Measurements from ENCODE around the gene SMARCAD1. TPM values are rescaled to one million over a fixed set of nuclear protein-coding genes. Genes with fewer than 3 reads are reported as not detected.

SMARCAD1 gene, protein sequence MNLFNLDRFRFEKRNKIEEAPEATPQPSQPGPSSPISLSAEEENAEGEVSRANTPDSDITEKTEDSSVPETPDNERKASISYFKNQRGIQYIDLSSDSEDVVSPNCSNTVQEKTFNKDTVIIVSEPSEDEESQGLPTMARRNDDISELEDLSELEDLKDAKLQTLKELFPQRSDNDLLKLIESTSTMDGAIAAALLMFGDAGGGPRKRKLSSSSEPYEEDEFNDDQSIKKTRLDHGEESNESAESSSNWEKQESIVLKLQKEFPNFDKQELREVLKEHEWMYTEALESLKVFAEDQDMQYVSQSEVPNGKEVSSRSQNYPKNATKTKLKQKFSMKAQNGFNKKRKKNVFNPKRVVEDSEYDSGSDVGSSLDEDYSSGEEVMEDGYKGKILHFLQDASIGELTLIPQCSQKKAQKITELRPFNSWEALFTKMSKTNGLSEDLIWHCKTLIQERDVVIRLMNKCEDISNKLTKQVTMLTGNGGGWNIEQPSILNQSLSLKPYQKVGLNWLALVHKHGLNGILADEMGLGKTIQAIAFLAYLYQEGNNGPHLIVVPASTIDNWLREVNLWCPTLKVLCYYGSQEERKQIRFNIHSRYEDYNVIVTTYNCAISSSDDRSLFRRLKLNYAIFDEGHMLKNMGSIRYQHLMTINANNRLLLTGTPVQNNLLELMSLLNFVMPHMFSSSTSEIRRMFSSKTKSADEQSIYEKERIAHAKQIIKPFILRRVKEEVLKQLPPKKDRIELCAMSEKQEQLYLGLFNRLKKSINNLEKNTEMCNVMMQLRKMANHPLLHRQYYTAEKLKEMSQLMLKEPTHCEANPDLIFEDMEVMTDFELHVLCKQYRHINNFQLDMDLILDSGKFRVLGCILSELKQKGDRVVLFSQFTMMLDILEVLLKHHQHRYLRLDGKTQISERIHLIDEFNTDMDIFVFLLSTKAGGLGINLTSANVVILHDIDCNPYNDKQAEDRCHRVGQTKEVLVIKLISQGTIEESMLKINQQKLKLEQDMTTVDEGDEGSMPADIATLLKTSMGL
- 10 to 100 TPM in 11 of 12 donors, not detected in 1; 26.2 to 54.5 (median 36.6) TPM for polyA plus RNA-seq (ENCODE audit: insufficient read length in 12 of 12)
- long read RNA-seq, donor 1, partial matches to known transcripts: 23 of 23 reads
- long read RNA-seq, donor 1, other reads (novel, unspliced or antisense): 0 of 23 reads
- long read RNA-seq, donor 2, full-length matches to known transcripts: 4 of 19 reads
- long read RNA-seq, donor 2, partial matches to known transcripts: 15 of 19 reads
- long read RNA-seq, donor 2, other reads (novel, unspliced or antisense): 0 of 19 reads
- long read RNA-seq, donor 3, full-length matches to known transcripts: 1 of 1 reads
- long read RNA-seq, donor 3, partial matches to known transcripts: 0 of 1 reads
- long read RNA-seq, donor 3, other reads (novel, unspliced or antisense): 0 of 1 reads
- long read RNA-seq, donor 4: 0 reads
- long read RNA-seq, donor 5, full-length matches to known transcripts: 1 of 1 reads
- long read RNA-seq, donor 5, partial matches to known transcripts: 0 of 1 reads
- long read RNA-seq, donor 5, other reads (novel, unspliced or antisense): 0 of 1 reads
- long read RNA-seq, donor 6, full-length matches to known transcripts: 1 of 1 reads
- long read RNA-seq, donor 6, partial matches to known transcripts: 0 of 1 reads
- long read RNA-seq, donor 6, other reads (novel, unspliced or antisense): 0 of 1 reads
- long read RNA-seq, donor 7, full-length matches to known transcripts: 1 of 1 reads
- long read RNA-seq, donor 7, partial matches to known transcripts: 0 of 1 reads
- long read RNA-seq, donor 7, other reads (novel, unspliced or antisense): 0 of 1 reads
- long read RNA-seq, donor 8, full-length matches to known transcripts: 3 of 3 reads
- long read RNA-seq, donor 8, partial matches to known transcripts: 0 of 3 reads
- long read RNA-seq, donor 8, other reads (novel, unspliced or antisense): 0 of 3 reads
- long read RNA-seq, donor 9: 0 reads
- long read RNA-seq, donor 10, full-length matches to known transcripts: 2 of 2 reads
- long read RNA-seq, donor 10, partial matches to known transcripts: 0 of 2 reads
- long read RNA-seq, donor 10, other reads (novel, unspliced or antisense): 0 of 2 reads
- long read RNA-seq, donor 11, full-length matches to known transcripts: 2 of 8 reads
- long read RNA-seq, donor 11, partial matches to known transcripts: 6 of 8 reads
- long read RNA-seq, donor 11, other reads (novel, unspliced or antisense): 0 of 8 reads

DNA sequence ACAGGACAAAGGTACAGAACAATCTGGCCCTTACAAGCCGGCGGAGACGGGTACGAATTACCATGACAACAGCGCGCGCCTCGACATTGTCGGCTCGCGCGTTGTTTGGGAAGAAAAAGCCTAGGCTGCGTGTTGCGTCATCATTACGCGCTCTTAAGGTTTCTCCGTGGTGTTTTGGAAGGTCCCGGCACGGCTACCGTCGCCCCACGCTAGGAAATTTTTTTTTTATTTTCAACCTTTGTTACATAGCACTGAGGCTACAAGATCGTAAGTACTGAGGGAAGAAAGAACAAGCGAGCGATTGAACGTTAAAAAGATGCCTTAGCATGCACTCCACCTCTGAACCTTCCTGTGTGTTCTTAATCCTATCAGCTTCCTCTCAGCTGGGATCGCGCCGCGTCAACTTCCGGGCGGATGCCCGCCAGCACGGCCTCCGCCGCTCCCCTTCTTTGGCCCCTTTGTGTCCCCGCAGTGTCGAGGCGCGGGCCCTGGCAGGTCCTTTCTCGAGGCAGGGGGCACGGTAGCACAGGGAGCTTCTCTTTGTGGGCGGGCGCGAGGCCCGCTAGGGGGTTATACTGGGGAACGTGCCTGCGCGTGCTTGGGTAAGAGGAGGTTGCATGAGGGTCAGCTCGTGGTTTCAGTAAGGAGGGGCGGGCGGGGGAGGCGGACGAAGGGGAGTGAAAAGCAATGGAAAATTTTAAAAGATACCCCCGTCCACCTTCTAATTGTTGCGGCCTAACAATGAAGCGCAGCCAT is at the start of gene SMARCAD1:
Gene SMARCAD1, plus strand, starts transcription at position 397 of the 756 bp plus-strand sequence. CDS start 530 bp downstream, outside the sequence.
- peak; percentile 97 for DNase-seq

DNA sequence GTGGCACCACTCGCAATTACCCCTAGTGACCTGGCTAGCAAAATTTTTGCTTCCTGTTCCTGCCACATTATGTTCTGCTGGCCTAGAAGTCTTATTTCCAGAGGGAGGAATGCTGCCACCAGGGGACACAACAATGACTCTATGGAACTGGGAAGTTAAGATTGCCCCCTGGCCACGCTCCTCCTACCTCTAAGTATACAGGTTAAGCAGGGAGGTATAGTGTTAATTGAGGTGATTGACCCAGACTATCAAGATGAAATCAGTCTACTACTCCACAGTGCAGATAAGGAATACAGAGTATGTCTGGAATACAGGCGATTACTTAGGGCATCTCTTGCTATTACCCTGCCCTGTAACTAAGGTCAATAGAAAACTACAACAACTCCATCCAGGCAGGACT is 48.8 kb upstream of the SMARCAD1 start:
- DNase-seq: no peak

DNA sequence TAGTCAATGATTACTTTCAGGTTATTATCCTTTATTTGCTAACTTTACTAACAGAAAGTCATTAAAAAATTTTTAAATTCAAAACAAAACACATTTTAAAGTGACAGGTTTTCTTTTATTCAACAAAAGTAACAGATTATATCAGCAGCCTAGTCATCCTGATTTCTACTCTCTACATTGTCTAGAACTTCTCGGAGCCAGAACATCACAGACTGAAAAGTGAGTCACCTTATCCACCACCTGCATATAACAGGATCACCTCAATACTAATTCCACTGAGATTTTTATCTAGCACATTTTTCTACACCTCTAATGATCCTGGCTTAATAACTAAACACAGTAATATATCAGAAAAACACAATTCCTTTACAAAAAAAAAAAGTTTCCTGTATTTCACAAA is 47.9 kb upstream of the SMARCAD1 start:
- no peak for DNase-seq

DNA sequence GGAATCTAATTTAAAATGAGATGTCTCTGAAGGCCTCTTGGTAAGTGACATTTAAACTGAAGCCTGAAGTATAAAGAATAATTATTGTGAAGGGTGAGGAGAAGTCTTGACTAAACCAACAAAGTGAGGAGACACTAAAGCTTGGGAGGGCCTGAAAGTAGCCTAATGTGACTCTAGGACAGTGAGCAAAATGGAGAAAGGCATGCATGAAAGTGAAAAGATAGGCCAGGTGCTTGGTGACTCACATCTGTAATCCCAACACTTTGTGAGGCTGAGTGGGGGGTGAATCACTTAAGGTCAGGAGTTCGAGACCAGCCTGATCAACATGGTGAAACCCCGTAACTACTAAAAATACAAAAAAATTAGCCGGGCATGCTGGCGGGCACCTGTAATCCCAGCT is 46.9 kb upstream of the SMARCAD1 start:
- no peak for DNase-seq

DNA sequence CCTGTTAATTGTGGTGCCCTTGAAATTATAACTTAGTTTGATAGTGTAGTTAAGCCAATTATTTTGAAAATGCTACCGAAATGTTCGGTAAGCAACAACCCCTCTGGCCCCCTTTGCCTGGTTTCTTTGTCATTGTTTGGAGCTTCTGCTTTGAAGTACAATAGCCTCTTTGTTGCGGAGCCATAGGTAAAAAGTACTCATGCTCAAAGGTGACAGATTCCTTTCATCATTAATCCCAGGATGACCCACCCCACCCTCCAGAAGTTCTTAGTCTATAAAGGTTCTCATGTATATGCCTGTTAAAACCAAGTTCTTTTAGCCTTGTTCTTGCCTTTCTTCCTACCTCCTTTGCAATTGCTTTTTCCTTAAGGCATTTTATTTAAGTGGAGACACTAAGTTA is 42.4 kb upstream of the SMARCAD1 start:
- no peak for DNase-seq

DNA sequence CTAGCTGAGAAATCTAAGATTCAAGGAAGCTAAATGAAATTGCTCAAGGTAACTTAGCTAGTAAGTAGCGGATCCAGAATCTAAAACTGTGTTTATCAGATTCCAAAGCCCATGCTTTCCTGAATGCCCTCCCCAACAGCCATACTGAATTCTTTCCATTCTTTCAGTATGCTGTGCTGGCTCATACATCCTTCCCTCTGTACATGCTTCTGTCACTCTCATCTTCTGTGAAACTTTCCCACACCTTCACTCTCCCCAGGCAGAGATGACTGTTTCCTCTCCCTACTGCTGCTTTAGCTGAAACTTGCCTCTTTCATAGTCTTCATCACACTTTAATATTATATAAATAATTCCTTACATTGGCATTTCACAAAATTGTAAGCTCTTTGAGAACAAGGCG is 39.3 kb upstream of the SMARCAD1 start:
- no peak for DNase-seq

DNA sequence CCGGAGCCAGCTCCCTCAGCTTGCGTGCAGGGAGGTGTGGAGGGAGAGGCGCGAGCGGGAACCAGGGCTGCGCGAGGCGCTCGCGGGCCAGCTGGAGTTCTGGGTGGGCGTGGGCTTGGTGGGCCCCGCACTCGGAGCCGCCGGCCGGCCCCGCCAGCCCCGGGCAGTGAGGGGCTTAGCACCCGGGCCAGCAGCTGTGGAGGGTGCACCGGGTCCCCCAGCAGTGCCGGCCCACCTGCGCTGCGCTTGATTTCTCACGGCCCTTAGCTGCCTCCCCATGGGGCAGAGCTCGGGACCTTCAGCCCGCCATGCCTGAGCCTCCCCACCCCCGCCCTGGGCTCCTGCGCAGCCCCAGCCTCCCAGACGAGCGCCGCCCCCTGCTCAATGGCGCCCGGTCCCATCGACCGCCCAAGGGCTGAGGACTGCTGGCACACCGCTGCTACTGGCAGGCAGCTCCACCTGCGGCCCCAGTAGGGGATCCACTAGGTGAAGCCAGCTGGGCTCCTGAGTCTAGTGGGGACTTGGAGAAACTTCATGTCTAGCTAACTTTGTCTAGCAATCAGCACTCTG is 37.8 kb upstream of the SMARCAD1 start:
- no peak for DNase-seq

DNA sequence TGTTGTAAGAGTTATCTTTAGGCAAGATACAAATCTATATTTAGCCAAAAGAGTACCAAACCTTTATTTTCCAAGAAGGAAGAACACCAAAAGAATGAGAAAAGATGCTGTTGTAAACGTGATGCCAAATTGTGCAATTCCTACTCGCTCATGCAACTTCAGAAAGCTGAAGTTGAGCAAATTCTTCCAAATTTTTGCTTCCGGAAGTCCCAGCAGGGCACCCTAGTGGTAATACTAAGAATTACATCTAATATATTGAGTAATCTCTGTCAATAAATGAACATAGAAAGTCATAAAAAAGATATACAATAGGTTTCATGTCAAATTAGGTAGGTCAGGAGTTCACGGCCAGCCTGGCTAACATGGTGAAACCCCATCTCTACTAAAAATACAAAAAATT is 36.0 kb upstream of the SMARCAD1 start:
- DNase-seq: no peak

DNA sequence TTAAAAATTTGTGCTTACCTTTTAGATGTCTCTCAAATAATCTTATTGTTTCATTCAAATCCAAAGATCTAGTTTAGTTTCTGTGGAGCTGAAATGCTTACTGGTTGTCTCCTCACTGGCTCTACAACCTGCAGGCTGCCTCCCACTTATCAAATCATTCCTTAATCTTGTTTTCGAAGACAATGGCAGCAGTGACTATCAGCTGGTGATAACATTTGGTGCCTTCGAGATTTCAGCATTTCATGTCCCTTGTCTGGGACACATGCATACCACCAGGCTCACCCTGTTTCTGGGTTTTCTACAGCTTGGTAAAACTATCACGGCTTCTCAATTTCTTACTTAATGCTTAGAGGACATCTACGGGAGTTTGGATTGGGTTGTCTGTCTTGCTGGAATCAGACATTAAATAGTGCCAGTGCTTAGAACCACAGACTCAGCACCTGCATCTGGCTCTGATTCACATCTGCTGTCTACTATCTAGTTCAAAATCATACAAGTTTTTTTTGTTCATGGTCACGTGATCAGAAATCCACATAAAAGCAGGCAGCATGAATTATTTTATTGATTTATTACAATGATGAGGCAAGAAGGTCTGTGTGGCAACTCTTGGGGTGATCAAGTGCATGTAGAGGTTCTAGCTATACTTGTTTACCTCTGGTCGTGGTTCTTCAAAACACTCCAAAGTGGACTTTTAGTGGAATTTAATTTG is 32.0 kb upstream of the SMARCAD1 start:
- no peak for DNase-seq

DNA sequence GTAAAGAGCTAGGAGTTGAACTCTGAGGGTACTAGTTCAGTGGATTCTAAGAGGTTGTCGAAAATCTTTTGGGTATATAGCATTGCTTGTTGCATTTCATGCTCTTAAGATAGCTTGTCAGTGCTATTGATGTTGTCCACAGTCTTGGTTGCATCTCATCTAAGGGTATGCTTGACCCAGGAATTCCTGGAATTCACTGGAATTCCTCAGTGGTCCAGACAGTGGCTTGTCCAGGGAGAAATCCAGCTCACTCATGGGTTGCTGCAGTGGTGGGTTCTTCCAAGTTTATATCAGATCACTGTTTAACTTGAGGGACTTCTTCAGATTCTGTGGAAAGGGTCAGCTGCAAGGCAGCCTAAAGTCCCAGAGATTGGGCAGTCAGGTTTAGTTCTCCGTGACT is 29.8 kb upstream of the SMARCAD1 start:
- DNase-seq: no peak

DNA sequence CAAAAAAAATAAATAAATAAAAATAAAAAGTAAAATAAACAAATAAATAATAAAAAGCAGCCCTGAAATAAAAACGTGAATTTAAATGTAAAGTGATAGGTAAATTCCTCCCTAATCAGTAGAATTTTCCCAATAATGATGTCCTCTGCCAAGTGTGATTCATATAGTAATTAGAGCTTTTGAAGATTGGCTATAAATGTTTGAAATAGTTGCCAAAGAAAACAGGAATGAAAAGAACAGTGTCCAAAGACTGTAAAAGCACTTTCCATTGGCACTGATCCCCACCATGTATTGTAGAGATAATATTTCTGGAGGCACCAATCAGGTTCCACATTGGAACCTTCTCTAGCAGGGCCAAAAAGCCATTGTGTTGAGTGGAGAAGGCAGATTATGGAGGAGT is 25.9 kb upstream of the SMARCAD1 start:
- DNase-seq: no peak

DNA sequence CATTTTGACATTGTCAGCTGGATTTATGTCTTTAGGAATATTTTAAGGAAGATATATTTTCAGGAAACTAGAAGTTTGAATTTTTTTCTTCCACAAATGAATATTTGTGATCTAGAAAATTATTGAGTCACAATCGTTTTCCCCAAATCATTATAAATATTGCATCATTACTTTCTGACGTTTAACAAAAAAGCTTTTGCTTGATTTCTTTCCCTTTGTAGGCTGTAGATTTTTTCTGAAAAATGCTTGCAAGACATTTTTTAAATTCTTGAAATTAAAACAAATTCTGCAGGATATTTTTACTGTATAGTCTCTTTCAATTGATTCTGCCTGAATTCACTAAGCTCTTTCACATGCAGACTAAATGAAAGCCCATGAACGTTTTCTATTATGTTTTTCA is 4.9 kb upstream of the SMARCAD1 start:
- DNase-seq: no peak

DNA sequence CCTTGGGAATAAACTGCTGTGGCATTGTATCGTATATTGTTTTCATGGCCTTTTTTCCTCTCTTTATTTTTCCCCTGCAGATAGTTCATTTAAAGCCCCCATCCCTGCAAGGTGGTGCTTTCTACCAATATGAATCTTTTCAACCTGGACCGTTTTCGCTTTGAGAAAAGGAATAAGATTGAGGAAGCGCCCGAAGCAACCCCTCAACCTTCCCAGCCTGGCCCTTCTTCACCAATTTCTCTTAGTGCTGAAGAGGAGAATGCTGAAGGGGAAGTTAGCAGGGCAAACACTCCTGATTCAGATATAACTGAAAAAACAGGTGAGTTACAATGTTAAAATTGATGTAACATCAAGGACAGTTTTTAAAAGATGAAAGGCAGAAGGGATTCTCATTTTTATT is 601 bp downstream of the SMARCAD1 start:
- DNase-seq: no peak

DNA sequence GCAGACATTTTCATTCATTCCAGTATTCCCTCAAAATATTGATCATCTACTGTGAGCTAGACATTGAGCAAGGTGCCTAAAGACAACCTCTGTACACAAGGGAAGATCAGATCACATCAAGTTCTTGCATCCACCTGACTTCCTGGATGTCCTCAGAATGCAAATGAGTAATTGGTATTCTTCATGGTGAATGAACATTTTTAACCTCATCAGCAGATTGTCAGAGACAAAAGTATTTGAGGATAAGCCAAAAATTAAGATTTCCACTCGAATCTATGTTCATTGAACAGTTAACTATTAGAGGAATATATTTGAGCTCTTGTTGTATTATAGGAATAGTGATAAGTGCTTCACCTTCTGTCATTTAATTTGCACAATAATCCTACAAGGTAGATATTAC is 1.3 kb downstream of the SMARCAD1 start:
- no peak for DNase-seq

DNA sequence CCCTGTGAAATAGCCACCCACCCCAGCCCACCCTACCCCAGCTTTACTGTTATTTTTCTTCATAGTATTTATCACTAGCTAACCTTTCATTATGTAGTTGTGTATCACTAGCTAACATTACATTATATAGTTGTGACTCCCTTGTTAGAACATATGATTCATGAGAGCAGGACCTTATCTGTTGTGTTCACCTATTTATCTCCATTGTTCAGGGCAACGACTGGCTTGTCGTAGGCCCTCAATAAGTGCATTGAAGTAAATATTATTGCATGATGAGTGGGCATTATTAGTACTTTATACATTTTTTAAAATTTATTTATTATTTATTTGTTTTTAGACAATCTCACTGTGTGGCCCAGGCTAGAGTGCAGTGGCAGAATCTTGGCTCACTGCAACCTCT is 4.2 kb downstream of the SMARCAD1 start:
- no peak for DNase-seq

DNA sequence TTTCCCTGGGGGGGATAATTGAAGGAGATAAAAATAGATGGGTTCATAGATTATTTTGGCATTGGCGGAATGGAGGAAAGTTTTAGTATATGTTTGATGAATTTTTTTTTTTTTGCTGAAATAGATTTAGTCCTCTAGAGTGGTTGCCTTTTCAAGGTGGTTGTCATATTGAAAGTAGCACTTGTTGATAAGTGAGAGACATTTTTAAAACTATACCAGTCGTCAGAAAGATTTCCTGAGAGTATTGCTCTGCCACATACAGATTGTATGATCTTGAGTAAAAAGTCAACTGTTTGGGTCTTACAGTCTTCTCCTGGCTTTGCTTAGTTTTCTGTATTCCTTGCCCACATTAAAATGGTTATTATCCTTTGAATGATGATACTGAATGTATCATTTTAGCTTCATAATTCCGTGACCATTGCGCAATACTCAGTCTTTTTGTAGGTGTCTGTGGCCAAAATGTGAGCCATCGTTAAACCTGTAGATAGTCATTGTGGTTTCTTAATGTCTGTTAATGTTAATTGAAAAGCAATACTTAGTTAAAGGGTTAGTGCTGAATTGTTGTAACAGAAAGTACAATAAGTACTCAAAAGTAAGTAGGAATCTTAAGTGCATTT is 7.1 kb downstream of the SMARCAD1 start:
- DNase-seq: no peak

DNA sequence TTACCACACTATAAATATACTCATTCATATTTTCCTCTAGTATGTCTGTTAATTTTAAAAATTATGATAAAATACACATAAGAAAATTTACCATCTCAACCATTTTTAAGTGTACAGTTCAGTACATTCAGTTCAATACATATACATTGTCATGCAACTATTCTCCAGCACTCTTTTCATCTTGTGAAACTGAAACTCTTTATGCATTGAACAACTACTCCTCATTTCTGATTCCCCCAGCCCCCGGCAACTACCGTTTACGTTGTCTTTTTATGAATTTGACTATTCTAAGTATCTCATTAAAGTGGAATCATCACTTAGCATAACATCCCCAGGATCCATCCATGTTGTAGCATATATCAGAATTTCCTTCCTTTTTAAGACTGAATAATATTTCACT is 8.7 kb downstream of the SMARCAD1 start:
- no peak for DNase-seq

DNA sequence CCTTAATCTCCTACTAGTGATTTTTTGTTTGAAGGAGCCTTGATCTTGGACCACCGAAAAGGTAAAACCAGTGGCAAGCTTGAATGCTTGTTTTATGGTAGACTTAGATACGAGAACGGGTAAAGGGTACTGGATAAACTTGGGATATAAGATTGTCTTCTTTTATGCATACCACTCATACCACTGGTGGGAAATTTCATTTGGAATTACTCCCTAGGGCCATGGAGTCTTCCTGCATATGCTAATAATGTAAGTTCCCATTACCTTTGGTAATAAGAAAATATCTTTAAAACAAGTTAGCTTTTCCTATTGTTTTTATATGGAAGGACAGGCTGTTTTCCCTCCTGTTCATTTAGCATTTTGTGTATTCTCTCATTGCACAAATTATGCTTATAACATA is 11.7 kb downstream of the SMARCAD1 start:
- no peak for DNase-seq
